Uterus (tissue), 4 donors: ENCODE results near the gene CSF1. TPM values are rescaled to one million over a fixed set of nuclear protein-coding genes. Genes with fewer than 3 reads are reported as not detected.

ENCODE experiments used
- DNase-seq, 2 donors: peaks; one replicate each; pipeline ENCODE4 v3.0.0-alpha.2; 2019 to 2020
- H3K27ac ChIP-seq, 2 donors: fragments of 200-600 bp; sonication (generic); 1 replicate in 1 of 2; 2 replicates in 1 of 2; pipeline ENCODE4 v1.5.1; 2016 to 2018
- H3K27me3 ChIP-seq, 2 donors: fragments of 200-600 bp; sonication (generic); one replicate each; pipeline ENCODE4 v1.5.1; 2018 to 2019; ENCODE audit warnings: control low read depth in 1 of 2
- H3K36me3 ChIP-seq, 2 donors: fragments of 200-600 bp; sonication (generic); one replicate each; pipeline ENCODE4 v1.5.1; 2019; ENCODE audit warnings: control low read depth in 1 of 2
- H3K4me1 ChIP-seq, 2 donors: fragments of 200-600 bp; sonication (generic); one replicate each; pipeline ENCODE4 v1.5.1; 2018 to 2019; ENCODE audit warnings: control low read depth in 1 of 2
- H3K4me3 ChIP-seq, 2 donors: fragments of 200-600 bp; sonication (generic); 1 replicate in 1 of 2; 2 replicates in 1 of 2; pipeline ENCODE4 v1.5.1; 2018 to 2019; ENCODE audit warnings: mild to moderate bottlenecking in 1 of 2
- H3K9me3 ChIP-seq, 2 donors: fragments of 200-600 bp; sonication (generic); one replicate each; pipeline ENCODE4 v1.5.1; 2019; ENCODE audit warnings: control low read depth in 1 of 2
- CTCF ChIP-seq, 4 experiments: fragments of 200-600 bp in 2 of 4; fragments of 450-650 bp in 2 of 4; sonication (generic) in 2 of 4; IDR thresholded peaks; one replicate each; pipeline ENCODE4 v1.5.1; 2016 to 2019; ENCODE audit warnings: antibody characterized with exemption in 4 of 4, mild to moderate bottlenecking in 2 of 4, moderate library complexity in 1 of 4
- POLR2A ChIP-seq, 2 donors: fragments of 450-650 bp; IDR thresholded peaks; one replicate each; pipeline ENCODE4 v1.6.1; 2016; ENCODE audit warnings: antibody characterized with exemption in 2 of 2, mild to moderate bottlenecking in 1 of 2, moderate library complexity in 1 of 2
- intact Hi-C: fragments of 100-400 bp; cut with DNase I; formaldehyde crosslinking; loops from one replicate; pipeline ENCODE4 v1.15.1; 2023; ENCODE audit warnings: low total_unique reads
- total RNA-seq, 4 donors: library from RNA; depleted of rRNA in 3 of 4; stranded (reverse); fragments of >200 nt in 3 of 4; gene quantifications; one replicate each; pipeline versions ENCODE4 v1.1.0 to v1.2.4, GENCODE V29; 2014 to 2023
- donor health status: DM: yes; HTN: yes; CAD: no.

Gene CSF1
- total RNA-seq, 4 donors from 2014 or later = 19.8 to 48.2 (median 34.2) TPM

DNA sequence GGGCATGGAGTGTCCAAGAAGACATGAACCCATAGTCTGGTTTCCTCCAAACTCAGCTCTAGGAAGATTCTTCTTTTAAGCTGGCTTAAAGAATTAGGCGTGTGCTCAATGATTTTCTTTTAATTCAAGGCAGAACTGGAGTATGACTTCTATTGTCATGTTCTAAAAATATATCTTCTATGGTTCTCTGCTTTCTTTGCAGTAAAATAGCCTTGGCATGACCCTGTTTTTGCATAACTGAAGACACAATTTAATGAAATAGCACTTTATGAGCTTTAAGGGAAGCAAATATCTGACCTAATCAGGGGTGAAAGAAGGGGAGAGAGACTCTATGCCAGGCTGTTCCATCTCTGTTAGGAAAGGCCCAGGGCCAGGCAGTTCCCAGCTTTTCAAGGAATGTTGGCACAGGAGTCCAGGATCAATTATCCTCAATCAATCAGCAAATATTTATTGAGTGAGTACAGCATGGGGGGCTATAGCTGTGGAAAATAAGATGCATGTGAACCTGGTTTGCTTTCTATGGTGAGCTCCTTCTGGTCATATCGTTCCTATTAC lies 7.2 kb upstream of the CSF1 start:
- intact Hi-C loops = no loop called here
- Histone ChIP-seq H3K4me3 (no peak overlapping the region), H3K4me1 (no peaks in the 10 kb centered on the region), H3K27ac (no peak overlapping the region), H3K9me3 (no peaks in the 10 kb centered on the region), H3K27me3 (no peaks in the 10 kb centered on the region), H3K36me3 (no peaks in the 10 kb centered on the region)
- TF ChIP-seq POLR2A (IDR thresholded peaks at IDR 0.05) (no peak), CTCF (IDR thresholded peaks at IDR 0.05) (no peak)
- DNase-seq = no peak

DNA sequence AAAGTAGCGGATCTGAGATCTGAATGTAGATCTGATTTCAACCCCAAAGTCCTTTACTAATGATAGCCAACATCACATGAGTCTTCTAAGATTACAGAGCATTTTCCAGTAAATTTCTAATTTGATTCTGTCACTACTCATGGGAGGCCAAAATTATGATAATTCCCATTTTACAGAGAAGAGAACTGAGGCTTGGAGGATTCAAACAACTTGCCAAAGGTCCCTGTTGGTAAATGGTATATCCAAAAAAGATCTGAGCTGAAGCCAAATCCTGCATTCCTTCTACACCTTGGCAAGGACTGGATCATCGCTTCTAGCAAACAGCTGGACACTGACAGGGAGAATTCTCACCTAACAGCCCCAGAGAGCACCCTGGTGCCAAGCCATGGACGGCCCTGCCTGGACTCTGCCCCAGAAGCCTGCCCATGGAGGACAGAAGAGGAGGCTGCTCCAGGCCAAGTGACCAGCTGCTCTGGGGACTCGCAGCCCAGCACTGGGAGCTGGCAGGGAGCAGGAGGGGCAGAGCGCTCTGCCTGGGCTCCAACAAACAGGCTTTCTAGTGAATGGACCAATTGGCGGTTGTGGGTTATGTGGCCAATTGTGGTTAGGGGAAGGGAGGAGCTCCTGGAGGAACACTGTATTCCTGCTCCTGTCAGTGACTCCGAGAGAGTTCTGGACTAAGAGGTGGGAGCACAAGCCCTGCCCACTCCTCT lies 6.4 kb upstream of the CSF1 start:
- TF ChIP-seq POLR2A (IDR thresholded peaks at IDR 0.05) (no peak), CTCF (IDR thresholded peaks at IDR 0.05) (no peak)
- no peaks in the 10 kb centered on the region for H3K36me3 ChIP-seq
- intact Hi-C loops = no loop called here
- no peak for DNase-seq
- no peaks in the 10 kb centered on the region for H3K9me3 ChIP-seq
- H3K27me3 ChIP-seq = no peaks in the 10 kb centered on the region
- H3K4me3 ChIP-seq = no peak overlapping the region
- no peak overlapping the region for H3K27ac ChIP-seq
- H3K4me1 ChIP-seq = no peaks in the 10 kb centered on the region

GRCh38 chr1:109905491-109905890 lies 5.2 kb upstream of the CSF1 start:
- no peaks in the 10 kb centered on the region for H3K36me3 ChIP-seq
- TF ChIP-seq POLR2A (IDR thresholded peaks at IDR 0.05) = no peak
- TF ChIP-seq CTCF (IDR thresholded peaks at IDR 0.05) = no peak
- H3K27ac ChIP-seq = no peak overlapping the region
- no peak for DNase-seq
- peaks cover 0 to 8% of the 10 kb centered on the region in 2 donors for H3K4me1 ChIP-seq
- H3K9me3 ChIP-seq = no peaks in the 10 kb centered on the region
- H3K27me3 ChIP-seq = no peaks in the 10 kb centered on the region
- H3K4me3 ChIP-seq = no peak overlapping the region
- intact Hi-C loops = no loop called here

DNA sequence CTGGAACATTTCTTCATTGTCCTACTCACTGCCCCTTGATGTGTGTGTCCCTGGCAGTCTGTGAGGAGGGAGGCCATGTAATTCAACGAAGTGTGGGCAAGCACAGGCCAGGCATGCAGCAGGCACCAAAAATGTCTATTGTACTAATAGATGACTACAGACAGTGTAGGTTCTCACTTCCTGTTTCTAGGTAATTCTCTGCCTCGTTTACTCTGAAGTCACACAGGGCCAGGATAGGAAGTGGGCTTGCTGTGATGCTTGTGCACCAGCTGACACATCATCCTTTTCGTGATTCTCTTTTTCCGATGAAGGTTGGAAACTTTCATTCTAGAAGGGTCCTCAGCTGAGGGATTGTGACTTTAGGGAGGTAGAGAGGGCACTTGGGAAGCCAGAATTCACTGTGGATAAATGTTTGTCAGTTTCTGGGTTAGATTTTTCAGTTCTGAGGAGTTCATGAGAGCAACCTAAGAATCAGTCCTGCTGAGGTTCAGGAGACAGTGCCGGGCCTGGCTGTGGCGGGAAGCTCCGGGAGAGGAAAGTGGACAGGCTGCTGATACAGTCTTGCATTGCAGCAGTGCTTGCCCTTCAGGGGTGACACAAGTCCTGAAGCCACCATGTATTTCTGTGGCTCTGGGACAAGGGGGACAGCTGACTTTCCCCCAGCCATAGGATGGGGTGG lies 4.3 kb upstream of the CSF1 start:
- DNase-seq = no peak
- no peak overlapping the region for H3K27ac ChIP-seq
- no peaks in the 10 kb centered on the region for H3K27me3 ChIP-seq
- intact Hi-C loops = no loop called here
- no peak overlapping the region for H3K4me3 ChIP-seq
- peaks cover 0 to 8% of the 10 kb centered on the region in 2 donors for H3K4me1 ChIP-seq
- H3K9me3 ChIP-seq = no peaks in the 10 kb centered on the region
- no peaks in the 10 kb centered on the region for H3K36me3 ChIP-seq
- TF ChIP-seq POLR2A (IDR thresholded peaks at IDR 0.05) (no peak), CTCF (IDR thresholded peaks at IDR 0.05) (no peak)

- Histone ChIP-seq H3K9me3 (no peaks in the 10 kb centered on the region), H3K27ac (no peak overlapping the region), H3K27me3 (no peaks in the 10 kb centered on the region), H3K4me1 (peaks cover 0 to 8% of the 10 kb centered on the region in 2 donors), H3K36me3 (no peaks in the 10 kb centered on the region), H3K4me3 (no peak overlapping the region)
- no peak for DNase-seq
- intact Hi-C loops = no loop called here
- TF ChIP-seq CTCF (IDR thresholded peaks at IDR 0.05) (no peak), POLR2A (IDR thresholded peaks at IDR 0.05) (no peak)
Observed at GRCh38 chr1:109906839-109907180, 3.8 kb upstream of the CSF1 start.
